HS-5 (cell line): Measurements from ENCODE around the gene STYXL1.
A peak's percentile ranks its signal among the peaks of the same experiment; 100 is the strongest.
"Not testable (repeated sequence)": the region's sequence is repeated elsewhere in the genome, so short reads cannot be mapped to it uniquely, and the experiment has no call there.

Source experiments
- DNase-seq: peaks from one replicate; pipeline ENCODE4 v3.0.0-alpha.2; 2012; ENCODE audit warnings: low read depth

STYXL1 gene

DNA sequence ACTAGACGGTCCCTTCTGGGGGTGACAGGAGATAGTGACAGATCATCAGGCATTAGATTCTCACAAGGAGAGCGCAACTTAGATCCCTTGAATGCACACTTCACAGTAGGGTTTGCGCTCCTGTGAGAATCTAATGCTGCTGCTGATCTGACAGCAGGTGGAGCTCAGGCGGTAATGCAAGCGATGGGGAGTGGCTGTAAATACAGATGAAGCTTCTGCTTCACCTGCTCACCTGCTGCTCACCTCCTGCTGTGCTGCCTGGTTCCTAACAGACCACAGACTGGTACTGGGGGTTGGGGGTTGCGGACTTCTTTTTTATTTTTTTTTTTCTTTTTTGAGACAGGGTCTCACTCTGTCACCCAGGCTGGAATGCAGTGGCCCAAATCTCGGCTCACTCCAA, 18.1 kb downstream of the STYXL1 start:
- DNase-seq = not testable (repeated sequence)

DNA sequence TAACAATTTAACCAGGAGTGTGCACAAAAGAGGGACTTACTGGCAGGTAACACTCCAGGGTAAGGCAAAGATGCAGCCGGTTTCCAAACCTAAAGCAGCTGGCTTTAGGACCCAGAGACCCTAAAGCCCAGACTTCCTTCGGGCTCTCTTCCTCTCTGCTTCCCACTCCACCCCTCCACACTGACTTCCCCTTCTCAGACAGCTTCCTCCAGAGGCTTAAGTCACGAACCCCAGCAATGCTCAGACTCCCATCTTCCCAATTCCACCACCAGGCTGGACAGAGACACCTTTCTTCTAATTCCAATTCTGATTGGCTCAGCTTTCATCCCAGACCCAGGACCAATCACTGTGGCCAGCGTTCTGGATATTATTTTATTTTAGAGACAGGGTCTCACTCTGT, 24.8 kb downstream of the STYXL1 start:
- no peak for DNase-seq

DNA sequence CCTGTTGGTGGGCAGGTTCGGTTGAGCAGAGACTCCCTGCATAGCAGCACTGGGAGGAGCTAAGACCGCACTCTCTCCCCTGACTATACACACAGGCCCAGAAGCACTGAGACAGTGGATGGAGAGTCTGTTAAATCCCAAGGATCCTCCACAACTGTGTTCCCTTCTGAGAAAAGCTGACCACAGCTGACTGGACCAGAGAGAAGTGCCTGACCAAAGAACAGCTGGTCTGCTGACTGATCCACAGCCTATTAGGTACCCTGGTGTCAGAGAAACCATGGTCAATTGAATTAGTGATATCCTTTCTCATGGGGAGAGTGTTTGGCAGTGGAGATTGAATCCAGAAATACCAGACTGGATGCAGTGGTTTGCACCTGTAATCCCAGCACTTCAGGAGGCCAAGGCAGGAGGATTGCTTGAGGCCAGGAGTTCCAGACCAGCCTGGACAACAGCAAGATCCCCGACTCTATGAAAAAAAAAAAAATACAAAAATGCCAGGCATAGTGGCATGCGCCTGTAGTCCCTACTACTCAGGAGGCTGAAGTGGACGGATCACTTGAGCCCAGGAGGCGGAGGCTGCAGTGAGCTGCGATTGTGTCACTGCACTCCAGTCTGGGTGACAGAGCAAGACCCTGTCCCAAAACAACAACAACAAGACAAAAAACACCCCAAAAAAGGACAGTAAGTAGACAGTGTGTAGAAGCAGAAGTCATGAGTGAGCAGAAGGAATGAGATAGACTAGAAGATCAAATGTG, 25.6 kb downstream of the STYXL1 start:
- DNase-seq = no peak

DNA sequence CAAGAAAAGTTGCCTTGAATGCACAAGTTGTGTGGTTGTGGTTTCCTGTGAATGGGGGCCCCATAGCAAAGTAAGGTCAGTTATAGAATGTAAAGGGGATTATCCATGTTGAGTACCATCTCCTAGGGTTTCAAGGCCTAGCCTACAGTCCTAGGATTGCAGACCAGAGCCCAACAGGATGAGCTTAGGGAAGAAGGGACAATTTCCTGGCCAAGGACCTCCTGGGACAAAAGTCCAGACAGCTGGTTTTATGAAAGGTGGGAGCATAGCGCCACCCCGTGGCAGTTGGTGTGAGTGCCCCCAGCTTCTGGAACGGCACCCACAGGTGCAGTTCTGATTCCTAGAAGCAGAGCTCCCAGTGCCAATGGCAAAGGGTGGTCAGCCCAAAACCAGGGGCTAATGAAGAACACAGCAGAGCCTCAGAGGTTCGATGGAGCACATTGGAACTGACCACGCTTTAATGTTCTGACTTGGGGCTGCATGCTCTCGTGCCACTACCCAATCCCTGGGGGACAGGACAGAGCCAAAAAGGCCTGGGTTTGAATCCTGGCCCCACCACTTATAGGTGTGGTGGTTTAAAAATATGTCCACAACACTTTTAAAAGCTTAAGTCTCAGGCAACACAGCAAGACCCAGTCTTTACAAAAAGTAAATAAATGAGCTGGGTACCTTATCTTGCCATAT, 27.6 kb downstream of the STYXL1 start:
- DNase-seq = peak; percentile 4

DNA sequence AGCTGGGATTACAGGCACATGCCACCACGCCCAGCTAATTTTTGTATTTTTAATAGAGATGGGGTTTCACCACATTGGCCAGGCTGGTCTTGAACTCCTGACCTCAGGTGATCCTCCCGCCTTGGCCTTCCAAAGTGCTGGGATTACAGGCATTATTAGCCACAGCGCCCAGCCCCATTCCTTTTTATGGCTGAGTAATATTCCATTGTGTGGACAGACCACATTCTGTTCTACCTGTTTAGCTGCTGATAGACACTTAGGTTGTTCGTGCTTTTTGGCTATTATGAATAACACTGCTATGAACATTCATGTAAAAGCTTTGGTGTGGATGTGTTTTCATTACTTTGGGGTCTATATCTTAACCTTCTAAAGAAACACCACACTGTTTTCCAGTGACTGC, 29.3 kb downstream of the STYXL1 start:
- not testable (repeated sequence) for DNase-seq

DNA sequence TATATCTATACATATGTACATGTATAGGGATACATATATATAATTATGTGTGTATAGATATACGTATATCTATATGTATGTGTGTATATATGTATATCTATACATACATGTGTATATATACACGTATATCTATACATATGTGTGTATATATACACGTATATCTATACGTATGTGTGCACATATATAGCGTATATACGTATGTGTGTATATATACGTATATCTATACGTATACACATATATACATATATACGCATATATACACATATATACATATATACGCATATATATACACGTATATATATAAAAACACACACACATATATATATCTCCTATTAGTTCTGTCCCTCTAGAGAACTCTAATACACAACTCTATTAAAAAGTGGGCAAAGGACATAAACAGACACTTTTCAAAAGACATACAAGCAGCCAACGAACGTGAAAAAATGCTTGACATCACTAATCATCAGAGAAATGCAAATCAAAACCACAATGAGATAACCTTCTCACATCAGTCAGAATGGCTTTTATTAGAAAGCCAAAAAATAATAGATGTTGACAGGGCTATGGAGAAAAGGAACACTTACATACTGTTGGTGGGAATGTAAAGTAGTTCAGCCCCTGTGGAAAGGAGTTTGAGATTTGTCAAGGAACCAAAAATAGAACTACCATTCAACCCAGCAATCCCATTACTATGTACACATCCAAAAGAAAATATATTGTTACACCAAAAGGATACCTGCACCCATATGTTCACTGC, 31.4 kb downstream of the STYXL1 start:
- no peak for DNase-seq

DNA sequence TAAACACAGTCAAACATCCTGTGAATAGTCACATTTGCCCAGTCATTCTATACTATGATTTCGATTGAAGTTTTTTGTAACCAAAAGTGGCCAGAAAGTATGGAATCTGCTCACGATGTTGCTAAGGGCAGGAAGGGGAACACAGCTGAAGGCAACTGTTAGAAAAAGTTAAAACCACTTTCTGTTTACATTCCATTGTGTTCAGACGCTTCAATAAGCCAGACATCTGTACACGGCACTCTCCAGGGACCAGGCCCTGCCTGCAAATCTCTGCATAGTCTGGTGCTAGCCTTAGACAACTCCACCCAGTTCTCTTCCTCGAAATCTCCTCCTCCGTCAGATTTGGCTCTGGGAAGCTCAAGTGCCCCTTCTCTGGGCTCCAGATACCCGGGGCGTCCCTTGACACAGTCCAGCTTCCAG, 36.3 kb downstream of the STYXL1 start:
- DNase-seq = no peak

DNA sequence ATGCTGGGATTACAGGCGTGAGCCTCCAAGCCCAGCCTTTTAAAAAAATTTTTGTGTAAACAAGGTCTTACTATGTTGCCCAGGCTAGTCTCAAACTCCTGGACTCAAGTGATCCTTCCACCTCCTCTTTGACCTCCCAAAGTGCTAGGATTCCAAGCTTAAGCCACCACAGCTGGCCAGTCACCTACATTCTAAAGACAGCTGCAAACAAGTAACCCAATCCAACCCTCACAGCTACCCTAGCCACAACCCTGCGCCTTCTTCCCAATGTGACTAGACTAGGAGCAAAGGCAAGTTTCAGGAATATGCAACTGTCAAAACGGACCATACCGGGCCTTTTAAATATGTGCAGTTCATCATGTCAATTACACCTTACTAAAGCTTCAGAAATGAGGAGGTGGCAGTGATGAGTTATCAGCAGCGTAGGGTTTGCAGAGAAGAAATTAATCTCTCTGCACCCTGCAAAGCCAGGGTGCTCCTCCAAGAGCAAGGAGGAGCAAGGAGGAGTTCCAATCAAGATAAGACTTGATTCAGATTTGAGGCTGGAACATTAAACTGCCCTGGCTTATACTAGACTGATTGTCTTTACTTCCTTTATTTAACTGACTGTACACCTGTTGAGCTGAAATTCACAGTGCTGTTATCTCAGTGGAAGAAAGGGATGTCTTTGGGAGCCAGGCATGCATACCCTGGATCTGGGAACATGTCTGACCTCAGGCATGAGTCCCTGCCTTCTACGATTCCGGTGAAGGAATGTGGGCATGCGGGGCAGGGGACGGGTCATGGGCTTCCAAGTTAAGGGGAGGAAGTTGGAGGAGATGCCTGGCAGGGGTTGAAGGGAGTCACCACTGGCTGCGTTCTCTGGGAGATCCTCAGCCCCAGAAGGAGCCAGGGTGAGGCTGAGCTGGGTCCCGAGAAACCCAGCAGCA, 37.9 kb downstream of the STYXL1 start:
- no peak for DNase-seq

DNA sequence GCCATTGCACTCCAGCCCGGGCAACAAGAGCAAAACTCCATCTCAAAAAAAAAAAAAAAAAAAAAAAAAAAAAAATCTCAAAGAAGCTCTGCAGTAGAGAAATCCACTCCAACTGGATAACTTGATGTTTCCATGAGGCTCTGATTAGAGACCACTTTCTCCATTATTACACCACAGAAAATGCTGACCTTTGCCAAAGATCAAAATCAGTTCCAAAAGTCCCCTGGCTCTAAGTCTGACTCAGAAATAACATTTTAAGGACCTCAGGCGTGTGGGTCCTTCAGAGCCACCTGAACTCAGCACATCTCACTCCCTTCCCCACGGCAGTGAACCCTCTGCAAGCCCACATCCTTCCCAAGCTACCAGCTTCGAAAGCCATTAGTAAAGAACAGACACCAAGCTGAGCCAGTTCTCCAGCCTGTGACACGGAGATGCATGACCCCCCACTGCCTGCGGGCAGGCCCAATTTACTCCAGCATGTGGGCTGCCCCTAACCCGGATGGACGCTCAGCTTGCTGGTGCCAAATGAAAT, 39.6 kb downstream of the STYXL1 start:
- DNase-seq = no peak

DNA sequence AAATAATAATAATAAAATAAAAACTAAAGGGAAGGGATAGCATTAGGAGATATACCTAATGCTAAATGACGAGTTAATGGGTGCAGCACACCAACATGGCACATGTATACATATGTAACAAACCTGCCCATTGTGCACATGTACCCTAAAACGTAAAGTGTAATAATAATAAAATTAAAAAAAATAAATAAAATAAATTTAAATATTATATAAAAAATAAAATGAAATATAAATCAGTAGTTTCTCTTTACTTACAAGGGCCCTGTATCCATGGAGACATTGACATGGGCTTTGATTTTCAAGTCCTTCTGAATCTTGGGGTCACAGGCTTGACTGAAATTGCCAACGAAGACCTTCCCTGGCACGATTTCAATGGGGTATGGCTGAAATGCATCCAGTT, 42.8 kb downstream of the STYXL1 start:
- not testable (repeated sequence) for DNase-seq

DNA sequence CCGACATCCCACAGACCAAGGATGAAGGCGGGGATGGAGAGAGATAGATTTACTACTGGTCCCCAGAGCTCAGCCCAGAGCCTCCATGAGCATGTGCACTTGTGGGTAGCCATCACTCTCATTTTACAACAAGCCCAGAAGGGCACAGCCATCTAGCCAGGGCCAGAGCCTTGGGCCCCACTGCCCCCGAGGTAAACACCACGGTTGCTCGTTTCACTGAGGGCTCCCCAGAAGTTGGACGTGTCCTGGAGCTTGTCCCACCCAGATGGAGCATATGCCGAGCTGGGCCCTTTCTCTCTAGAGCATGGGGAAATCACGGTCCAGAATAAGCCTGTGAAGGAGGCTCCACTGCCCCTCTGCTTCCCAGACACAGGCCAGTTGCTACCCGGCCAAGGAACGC, 44.4 kb downstream of the STYXL1 start:
- DNase-seq = no peak

- DNase-seq = no peak
These were observed 45.0 kb downstream of the STYXL1 start for GRCh38 chr7:76002822-76003221.

DNA sequence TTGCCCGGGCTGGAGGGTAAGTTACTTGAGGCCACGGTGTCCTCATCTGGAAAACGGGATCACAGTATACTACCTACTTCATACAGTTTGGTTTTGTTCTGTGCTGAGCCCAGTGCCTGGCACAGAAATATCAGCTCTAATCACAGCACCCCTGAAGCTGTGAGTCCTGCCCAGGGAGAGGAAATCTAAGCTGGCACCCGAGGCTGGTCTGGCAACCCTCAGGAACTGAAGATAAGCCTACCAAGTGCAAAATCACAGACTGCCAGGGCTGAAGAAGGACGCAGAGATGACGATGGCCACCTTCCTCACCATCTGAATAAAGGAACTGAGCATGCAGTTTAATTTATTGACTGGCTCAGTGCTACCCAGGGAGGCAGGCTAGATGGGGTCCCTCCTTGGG, 45.7 kb downstream of the STYXL1 start:
- no peak for DNase-seq

DNA sequence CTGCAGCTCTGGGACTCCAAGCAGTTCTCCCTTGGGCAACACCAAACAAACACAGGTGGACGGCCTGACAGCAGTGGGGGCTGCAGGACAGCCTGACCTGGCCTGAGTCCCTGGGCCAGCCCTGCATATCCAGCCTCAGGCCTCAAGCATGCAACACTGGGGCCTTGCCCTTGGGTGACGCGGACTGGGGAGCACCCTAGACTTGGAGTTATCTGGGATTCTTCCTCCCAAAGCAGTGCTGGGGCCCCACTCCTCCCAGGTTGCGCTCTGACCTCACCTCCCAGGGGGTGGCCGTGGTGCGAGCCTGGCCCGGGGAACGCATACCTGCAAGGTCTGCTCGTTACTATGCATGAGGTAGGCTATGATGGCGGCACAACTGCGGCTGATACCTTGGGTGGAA, 47.2 kb downstream of the STYXL1 start:
- DNase-seq = no peak

GRCh38 chr7:75998038-75998437, 49.8 kb downstream of the STYXL1 start:
- no peak for DNase-seq

GRCh38 chr7:75996476-75996875, 51.3 kb downstream of the STYXL1 start:
- no peak for DNase-seq

DNA sequence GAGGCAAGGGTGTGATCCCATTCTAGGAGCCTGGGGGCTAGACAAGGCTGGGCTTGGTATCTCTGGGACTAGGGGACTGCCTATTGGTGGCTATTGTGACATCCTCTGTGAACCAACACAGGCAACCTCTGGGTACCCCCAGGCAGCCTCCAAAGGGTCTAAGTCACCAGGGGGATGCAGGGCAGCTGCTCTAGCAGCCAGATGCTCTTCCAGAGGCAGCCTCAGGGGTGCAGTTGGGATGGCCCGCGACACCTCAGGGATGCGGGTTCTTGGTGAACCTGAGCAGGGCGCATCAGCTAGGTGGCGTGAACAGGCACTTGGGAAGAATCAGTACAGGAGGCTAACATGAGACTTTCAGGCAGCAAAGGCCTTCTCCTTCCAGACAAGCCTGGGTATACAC, 51.8 kb downstream of the STYXL1 start:
- DNase-seq = no peak

- DNase-seq = no peak
These were observed 52.7 kb downstream of the STYXL1 start for GRCh38 chr7:75995052-75995471.

GRCh38 chr7:75994388-75995051, 53.3 kb downstream of the STYXL1 start, which contains the start of gene TMEM120A:
Gene TMEM120A, minus strand, starts transcription at chr7:75994595. Its CDS starts 25 bp downstream, at chr7:75994570.
- peak; percentile 33 for DNase-seq

- no peak for DNase-seq
These were observed 54.0 kb downstream of the STYXL1 start for GRCh38 chr7:75993689-75994387.
